Nephron progenitor cell (in vitro differentiated cells): ENCODE data around the gene ANO4.

Experiments used
- DNase-seq: peaks from one replicate; pipeline ENCODE4 v3.0.0; 2021
- H3K27ac Mint-ChIP-seq: 2 replicates; pipeline ENCODE4 v1.8.0; 2021; ENCODE audit warnings: mild to moderate bottlenecking, moderate library complexity, mixed read lengths
- H3K27me3 Mint-ChIP-seq: 2 replicates; pipeline ENCODE4 v1.8.0; 2021; ENCODE audit warnings: mild to moderate bottlenecking, low read depth, mixed read lengths; ENCODE audit not compliant: poor library complexity
- H3K36me3 Mint-ChIP-seq: 2 replicates; pipeline ENCODE4 v1.8.0; 2021; ENCODE audit warnings: low read depth, mixed read lengths
- H3K4me1 Mint-ChIP-seq: 2 replicates; pipeline ENCODE4 v1.8.0; 2021; ENCODE audit warnings: mixed read lengths
- H3K4me3 Mint-ChIP-seq: 2 replicates; pipeline ENCODE4 v1.8.0; 2021; ENCODE audit warnings: mild to moderate bottlenecking, moderate library complexity, mixed read lengths
- H3K9me3 Mint-ChIP-seq: 2 replicates; pipeline ENCODE4 v1.8.0; 2021; ENCODE audit warnings: mild to moderate bottlenecking, moderate library complexity, mixed read lengths
- CTCF ChIP-seq: fragments of 200-600 bp; sonication (generic); IDR thresholded peaks from 2 replicates; pipeline ENCODE4 v1.5.0; 2021; ENCODE audit warnings: antibody characterized with exemption

ANO4 gene

DNA sequence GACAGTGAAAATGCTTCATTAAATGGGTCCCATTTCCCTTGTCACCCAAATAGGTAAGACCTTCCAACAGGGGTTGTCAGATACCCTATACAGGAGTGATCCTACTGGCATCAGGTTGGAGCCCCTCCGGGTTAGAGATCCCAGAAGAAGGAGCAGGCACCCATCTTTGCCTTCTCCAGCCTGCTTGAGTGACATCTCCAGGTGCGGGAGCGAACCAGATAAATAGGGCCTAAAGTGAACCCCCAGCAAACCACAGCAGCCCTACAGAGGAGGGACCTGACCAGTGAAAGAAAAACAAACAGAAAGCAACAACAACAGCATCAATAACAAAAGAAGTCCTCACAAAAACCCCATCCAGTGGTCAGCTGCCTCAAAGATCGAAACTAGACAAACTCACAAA is 233.2 kb downstream of the ANO4 start:
- Mint-ChIP-seq H3K27ac (no peak overlapping the region), H3K36me3 (peaks cover 6% of the 10 kb centered on the region), H3K4me3 (no peak overlapping the region), H3K4me1 (peaks cover 9% of the 10 kb centered on the region), H3K27me3 (no peaks in the 10 kb centered on the region), H3K9me3 (peaks cover 44% of the 10 kb centered on the region)
- DNase-seq, result no peak
- TF ChIP-seq CTCF, result no peak

DNA sequence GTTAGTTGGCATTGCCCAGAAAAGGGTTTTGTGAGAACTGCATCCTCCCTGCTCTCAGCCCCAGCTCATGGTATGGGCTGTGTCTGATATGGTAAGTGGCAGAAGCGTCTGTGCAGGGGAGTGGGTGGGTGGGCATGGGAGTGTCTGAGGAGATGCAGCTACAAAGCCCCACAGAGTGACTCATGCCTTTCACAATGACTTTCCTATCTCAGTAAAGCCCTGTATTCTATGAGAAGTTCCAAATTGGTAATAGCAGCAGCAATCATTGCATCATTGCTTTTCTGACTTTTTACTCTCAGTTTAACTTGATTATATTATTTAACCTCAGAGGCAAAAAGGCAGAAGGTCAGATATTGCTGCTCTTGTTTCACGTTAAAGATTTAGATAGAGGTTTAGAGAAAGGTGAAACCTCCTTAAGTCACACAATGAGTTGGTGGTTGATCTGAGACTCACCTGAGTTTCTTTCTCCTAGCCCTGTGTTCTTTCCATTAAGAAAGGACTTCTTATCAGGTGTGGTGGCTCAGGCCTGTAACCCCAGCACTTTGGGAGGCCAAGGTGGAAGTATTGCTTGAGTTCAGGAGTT is 243.8 kb downstream of the ANO4 start:
- H3K4me1 Mint-ChIP-seq, result no peaks in the 10 kb centered on the region
- DNase-seq, result no peak
- H3K27ac Mint-ChIP-seq, result no peak overlapping the region
- peaks cover 6% of the 10 kb centered on the region for H3K9me3 Mint-ChIP-seq
- H3K36me3 Mint-ChIP-seq, result no peaks in the 10 kb centered on the region
- H3K27me3 Mint-ChIP-seq, result peaks cover 4% of the 10 kb centered on the region
- no peak for TF ChIP-seq CTCF
- H3K4me3 Mint-ChIP-seq, result no peak overlapping the region

GRCh38 chr12:101039848-101040531 is 245.4 kb downstream of the ANO4 start:
- Mint-ChIP-seq H3K27me3 (peaks cover 4% of the 10 kb centered on the region), H3K9me3 (no peaks in the 10 kb centered on the region), H3K27ac (no peak overlapping the region), H3K36me3 (no peaks in the 10 kb centered on the region), H3K4me1 (peaks cover 5% of the 10 kb centered on the region), H3K4me3 (no peak overlapping the region)
- DNase-seq, result no peak
- TF ChIP-seq CTCF, result no peak

- Mint-ChIP-seq H3K27me3 (peaks cover 4% of the 10 kb centered on the region), H3K4me1 (peaks cover 5% of the 10 kb centered on the region)
- TF ChIP-seq CTCF, result no peak
Observed at GRCh38 chr12:101040936-101041335, 246.4 kb downstream of the ANO4 start.

GRCh38 chr12:101042211-101042610 is 247.6 kb downstream of the ANO4 start:
- no peaks in the 10 kb centered on the region for H3K36me3 Mint-ChIP-seq
- no peak for TF ChIP-seq CTCF
- H3K4me3 Mint-ChIP-seq, result no peak overlapping the region
- H3K27ac Mint-ChIP-seq, result no peak overlapping the region
- no peaks in the 10 kb centered on the region for H3K9me3 Mint-ChIP-seq
- peaks cover 5% of the 10 kb centered on the region for H3K4me1 Mint-ChIP-seq
- H3K27me3 Mint-ChIP-seq, result no peaks in the 10 kb centered on the region
- DNase-seq, result no peak

More at GRCh38 chr12:101040936-101041335, 246.4 kb downstream of the ANO4 start:
- no peaks in the 10 kb centered on the region for H3K36me3 Mint-ChIP-seq
- H3K4me3 Mint-ChIP-seq, result no peak overlapping the region
- no peak for DNase-seq
- no peak overlapping the region for H3K27ac Mint-ChIP-seq
- H3K9me3 Mint-ChIP-seq, result no peaks in the 10 kb centered on the region
